Measurements from ENCODE around the gene IRF1.
A peak's percentile ranks its signal among the peaks of the same experiment; 100 is the strongest.

Gene IRF1

GRCh38 chr5:132473019-132473531 lies 17.5 kb downstream of the IRF1 start:
- peak; percentile 78 for DNase-seq

DNA sequence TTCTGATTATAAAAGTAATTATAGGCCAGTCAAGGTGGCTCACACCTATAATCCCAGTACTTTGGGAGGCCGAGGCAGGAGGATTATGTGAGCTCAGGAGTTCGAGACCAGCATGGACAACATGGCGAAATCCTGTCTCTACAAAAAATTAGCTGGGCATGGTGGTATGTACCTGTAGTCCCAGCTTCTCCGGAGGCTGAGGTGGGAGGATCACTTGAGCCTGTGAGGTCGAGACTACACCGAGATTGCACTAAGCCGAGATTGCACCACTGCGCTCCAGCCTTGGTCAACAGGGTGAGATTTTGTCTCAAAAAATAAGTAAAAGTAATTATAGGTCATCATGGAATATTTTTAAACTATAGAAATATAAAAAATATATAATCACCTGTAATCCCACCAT lies 18.1 kb downstream of the IRF1 start:
- DNase-seq = no peak

DNA sequence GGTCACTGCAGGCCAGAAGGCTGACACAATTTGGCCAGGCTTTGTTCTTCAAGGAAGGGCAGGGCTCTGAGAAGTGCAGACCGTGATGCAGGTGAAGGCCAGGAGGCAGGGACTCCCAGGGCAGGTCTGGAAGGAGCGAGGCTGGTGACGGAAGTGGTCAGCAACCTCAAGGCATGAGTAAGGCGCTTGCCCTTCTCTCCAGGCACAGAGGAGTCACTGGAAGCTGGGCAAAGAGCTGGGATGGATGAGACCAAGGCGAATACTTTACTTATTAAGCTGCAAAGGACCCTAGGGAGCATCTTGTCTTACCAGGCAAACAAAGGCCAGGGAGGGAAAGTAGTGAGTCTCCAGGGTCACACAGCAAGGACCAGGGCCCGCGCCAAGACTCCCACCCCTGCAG lies 18.6 kb downstream of the IRF1 start:
- no peak for DNase-seq

DNA sequence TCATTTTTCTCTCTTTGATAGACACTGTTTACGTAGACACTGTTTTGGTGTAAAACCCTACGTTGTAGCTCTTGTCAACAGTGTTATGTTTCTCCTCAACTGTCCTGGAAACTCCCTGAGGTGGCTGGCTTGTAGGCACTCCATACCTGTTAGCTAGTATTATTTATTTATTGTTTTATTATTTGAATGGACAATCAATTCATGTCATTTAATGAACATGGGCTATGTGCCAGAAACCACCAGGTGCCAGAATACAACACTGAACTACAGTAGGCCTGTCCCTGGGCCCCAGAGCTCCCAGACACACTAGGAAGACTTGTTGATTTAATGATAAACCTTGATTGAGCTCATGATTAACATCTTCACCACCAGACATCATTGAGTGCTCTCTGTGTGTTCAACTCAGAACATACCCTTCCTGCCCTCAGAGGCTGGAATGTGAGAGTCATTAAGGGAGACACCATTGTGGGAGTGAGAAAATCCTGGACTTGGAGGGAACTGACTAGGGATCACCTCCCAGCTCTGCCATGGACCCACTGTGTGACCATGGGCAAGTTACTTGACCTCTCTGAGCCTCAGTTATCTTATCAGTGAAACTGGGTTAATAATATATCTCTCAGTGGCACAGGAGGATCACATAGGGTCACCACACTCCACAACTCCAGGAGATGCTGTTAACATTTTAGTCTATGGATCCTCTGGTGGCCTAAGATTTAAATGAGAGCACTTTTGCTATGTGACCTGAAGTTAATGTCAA lies 19.2 kb downstream of the IRF1 start:
- DNase-seq = no peak

DNA sequence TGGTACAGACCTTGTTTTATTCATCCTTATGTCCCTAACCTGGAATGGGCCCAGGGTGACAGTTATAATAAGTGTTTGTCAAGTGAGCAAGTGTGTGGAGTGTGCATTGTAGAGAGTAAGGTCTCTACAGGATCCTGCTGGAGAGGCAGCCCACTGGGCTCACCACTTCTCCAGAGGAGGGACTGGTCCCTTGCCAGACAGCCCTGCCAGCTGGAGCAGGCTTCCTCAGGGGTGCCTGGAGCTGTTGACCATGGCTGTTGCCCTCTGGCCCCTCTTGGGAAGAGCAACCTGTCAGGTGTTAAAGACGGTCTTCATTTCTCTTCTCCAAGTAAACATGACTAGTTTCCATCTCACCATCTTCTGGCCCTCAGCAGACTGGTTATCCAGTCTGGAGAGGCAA lies 20.0 kb downstream of the IRF1 start:
- DNase-seq = no peak

GRCh38 chr5:132470010-132470392 lies 20.6 kb downstream of the IRF1 start:
- no peak for DNase-seq

- no peak for DNase-seq
Observed at GRCh38 chr5:132469380-132470009, 21.1 kb downstream of the IRF1 start.

DNA sequence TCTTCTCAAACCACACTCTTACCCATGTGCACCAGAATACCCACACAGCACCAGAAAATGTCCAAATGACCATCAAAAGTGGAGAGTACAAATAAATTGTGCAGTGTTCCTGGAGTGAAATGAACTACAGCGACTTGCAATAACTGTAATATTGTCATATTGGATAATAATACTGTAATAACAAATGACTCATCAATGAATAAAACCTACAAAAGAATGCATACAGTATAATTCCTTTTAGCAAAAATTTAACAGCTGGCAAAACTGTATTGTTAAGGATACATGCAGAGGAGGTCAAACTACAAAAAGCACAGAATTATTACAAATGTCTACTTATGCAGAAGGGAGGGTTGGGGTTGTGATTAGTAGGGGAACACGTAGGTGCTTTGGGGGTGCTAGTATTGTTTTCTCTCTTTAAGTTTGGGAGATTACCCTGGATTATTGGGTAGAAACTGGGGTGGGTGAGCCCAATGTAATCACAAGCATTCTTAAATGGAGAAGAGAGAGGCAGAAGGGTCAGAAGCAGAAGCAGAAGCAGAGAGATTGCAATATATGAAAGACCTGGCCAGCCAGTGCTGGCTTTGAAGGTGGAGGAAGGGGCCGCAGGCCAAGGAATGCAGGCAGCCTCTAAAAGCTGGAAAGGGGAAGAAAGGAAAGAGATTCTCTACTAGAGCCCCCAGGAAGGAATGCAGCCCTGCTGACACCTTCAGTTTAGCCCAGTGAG lies 21.8 kb downstream of the IRF1 start:
- no peak for DNase-seq

- DNase-seq = no peak
Observed at GRCh38 chr5:132467287-132467984, 23.1 kb downstream of the IRF1 start.

DNA sequence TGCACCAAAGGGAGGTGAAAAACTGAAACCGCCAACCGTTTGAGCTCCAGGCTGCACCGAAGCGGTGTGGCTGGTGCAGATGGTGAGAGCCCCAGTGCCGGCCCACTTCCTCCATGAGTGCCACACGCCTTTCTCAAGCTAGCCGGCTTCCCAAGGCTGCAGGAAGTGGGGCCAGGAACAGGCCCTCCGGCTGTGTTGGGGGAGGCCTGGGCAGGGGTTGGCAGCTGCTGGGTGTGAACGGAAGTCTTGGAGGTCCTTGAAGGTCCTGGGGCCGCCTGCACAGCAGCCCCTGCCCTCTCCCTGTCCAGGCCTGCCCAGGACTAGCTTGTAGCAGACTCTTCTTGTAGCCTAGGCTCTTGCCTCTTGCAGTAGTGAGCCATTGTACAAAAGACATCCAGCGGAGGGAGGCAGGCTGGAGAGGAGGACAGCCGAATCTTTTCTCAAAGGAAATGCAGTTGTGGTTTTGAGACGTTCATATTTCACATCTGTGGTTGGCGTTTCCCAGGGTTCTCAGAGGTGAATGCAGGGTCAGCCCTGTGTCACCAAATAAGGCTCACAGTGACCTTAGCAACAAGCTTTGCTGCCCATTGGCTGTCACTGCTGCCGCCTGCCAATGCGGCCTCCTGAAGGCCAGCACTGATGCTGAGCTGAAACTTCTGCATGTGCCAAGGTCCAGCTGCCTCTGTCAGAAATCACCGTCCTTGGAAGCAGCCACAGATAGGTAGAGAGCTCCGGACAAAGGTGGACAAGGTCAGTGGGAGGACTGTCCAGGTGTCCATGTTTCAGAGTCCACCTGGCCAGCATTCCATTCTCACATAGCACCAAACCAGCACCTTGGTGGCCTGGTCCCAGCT lies 23.9 kb downstream of the IRF1 start:
- peak; percentile 70 for DNase-seq

DNA sequence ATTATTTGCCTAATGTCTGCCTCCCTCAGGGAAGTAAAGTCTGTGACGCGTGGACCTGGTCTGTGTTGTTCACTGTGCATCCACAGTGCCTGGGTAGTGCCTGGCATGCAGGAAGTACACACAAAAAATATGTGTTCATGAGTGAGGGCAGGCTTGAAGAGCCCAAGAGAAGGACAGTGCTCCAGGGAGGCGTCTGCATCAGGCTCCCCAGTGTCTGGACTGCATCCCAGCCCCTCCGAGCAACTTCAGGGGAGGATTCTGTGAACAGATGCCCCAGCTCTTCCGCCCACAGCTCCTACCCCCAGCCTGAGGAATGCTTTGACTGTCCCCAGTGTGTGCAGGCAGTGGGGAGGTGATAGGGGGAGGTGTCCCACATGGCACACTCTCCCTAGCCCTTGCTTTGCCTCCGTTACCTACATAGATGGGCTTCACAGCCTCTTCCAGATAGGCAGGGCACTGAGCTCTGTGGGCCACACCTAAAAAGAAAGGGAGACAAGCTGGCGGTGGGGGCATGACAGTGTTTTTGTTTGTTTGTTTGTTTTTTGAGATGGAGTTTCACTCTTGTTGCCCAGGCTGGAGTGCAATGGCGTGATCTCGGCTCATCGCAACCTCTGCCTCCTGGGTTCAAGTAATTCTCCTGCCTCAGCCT lies 25.4 kb downstream of the IRF1 start:
- DNase-seq = no peak

DNA sequence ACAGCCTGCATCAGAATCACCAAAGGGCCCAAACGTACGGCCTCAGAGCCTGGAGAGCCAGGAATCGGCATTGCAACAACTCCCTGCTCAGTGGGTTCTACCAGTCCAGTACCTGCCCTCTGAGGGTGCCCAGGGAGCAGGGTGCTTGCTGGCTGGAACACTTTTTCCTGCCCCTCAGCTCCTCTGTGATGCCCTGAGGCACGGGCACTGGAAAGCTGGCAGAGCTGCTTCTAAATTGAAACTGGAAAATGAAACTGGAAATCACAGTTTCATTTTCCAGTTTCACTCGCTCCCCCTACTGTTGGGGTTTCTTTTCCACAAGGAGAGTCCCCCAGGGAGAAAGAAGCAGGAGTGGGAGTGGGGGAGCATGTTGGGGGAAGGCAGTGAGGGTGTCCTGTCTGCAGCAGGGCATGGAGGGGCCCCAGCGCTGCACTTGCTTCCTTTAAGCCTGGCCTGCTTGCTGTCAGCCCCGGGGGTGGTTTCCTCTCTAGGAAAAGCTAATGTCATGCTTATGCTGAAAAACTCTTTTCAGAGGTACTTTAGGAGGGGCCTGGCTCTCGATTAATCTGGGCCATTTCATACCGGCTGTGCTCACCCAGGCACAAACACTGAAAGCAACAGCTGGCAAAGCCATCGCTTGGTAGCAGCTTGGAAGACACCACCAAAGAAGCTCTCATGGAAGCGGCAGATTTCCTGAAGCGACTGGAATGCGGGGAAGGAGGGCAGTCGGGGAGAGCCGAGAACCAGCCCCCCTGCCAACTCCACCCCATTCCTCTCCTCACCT lies 26.2 kb downstream of the IRF1 start:
- no peak for DNase-seq

DNA sequence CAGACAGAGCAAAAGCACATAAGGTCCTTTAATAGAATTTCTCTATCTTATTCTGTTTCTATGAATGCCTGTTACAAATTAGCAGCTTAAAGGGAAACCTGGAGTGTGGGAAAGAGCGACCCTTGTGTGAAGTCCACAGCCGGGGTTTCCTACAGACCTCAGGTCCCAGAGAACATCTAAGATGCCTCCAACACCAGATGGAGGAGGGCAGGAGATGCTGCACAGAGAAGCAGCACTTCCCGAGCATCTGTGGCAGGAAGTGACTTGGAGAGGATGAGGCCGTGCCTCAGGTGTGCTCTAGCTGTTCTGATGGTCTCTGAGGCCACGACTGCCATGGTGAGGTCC lies 26.8 kb downstream of the IRF1 start:
- DNase-seq = no peak

DNA sequence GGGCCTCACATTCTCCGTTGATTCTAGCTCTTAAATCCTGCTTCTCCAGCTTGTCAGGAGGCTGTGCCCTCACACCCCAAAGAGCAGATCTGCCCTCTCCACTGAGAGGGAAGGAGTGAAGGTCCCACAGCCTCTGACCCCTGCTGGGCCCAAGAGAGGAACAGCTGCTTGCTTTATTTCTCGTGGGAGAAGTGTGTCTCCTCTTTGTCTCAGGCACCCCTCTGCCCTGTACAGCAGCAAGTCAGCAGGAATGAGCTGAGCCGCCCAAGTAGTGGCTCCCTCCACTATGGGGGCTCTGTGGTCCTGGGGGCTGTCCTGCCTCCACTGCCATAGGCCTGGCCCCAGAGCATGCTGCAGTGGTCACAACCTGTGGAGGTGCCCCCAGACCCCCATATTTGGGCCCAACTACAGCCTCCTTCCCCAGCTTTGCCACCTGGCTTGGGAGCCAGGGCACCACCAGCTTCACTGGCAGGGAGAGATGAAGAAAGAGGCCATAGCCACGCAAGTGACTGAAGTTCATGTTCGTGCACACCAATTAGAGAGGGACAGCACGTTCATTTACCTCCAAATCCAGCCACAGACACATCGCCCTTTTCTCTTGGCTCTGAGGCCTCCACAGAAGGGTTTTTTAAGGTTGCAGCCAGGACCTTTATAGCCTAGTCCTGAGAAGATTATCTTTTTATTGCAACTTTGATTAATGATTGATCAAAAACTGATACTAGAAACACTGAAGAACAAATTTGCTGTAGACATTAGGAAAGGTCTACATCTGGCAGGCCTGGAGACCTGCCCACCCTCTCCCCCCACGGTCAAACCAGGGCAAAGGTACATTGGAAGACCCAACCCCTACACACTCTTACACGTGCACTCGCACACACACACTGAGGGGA lies 27.5 kb downstream of the IRF1 start:
- DNase-seq = no peak

GRCh38 chr5:132462333-132462732 lies 28.2 kb downstream of the IRF1 start:
- DNase-seq = no peak

DNA sequence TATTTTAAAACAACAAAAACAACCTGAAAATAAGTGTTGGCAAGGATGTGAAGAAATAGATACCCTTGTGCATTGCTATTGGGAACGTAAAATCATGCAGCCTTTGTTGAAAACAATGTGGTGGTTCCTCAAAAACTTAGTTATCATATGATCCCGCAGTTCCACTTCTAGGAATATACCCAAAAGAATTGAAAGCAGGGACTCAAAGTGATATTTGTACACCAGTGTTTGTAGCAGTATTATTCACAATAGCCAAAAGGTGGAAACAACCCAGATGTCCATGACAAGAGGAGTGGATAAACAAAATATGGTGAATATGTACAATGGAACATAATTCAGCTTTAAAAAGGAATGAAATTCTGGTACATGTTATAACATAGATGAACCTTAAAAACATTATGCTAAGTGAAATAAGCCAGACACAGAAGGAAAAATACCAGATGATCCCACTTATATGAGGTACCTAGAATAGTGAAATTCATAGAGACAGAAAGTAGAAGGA lies 29.0 kb downstream of the IRF1 start:
- no peak for DNase-seq

- DNase-seq = no peak
Observed at GRCh38 chr5:132460846-132461568, 29.6 kb downstream of the IRF1 start.

GRCh38 chr5:132459983-132460838 lies 30.4 kb downstream of the IRF1 start:
- no peak for DNase-seq

Measured in stimulated activated CD4-positive, alpha-beta T cell treated with anti-CD3 and anti-CD28 coated beads, Interleukin-1b, Interleukin-23, amount 100 ng/mL, for 48 hours (primary cell).